MM.1S (cell line): Measurements from ENCODE around the gene RFX6.

ENCODE experiments used
- DNase-seq: peaks from one replicate; pipeline ENCODE4 v3.0.0-alpha.2; 2015
- H2AFZ ChIP-seq: fragments of 300-600 bp; sonication (generic); 2 replicates; pipeline ENCODE4 v1.6.0; 2016; ENCODE audit warnings: antibody characterized with exemption, low read length
- H3F3A ChIP-seq: fragments of 300-600 bp; sonication (generic); 2 replicates; pipeline ENCODE4 v1.6.1; 2016; ENCODE audit warnings: mild to moderate bottlenecking, antibody characterized with exemption, low read length, moderate library complexity, mixed read lengths; ENCODE audit not compliant: insufficient read depth
- H3K27ac ChIP-seq: fragments of 300-600 bp; sonication (generic); 2 replicates; pipeline ENCODE4 v1.5.1; 2016; ENCODE audit warnings: mild to moderate bottlenecking, low read length
- H3K27me3 ChIP-seq: fragments of 300-600 bp; sonication (generic); replicated peaks from 2 replicates; pipeline ENCODE4 v1.6.0; 2016; ENCODE audit warnings: low read length; ENCODE audit not compliant: insufficient read depth
- H3K36me3 ChIP-seq: fragments of 300-600 bp; sonication (generic); replicated peaks from 2 replicates; pipeline ENCODE4 v1.6.1; 2016; ENCODE audit warnings: mild to moderate bottlenecking, low read length, mixed read lengths; ENCODE audit not compliant: insufficient read depth
- H3K4me1 ChIP-seq: fragments of 300-600 bp; sonication (generic); 2 replicates; pipeline ENCODE4 v1.6.1; 2016; ENCODE audit warnings: low read length, mixed read lengths
- H3K4me2 ChIP-seq: fragments of 300-600 bp; sonication (generic); 2 replicates; pipeline ENCODE4 v1.6.0; 2016; ENCODE audit warnings: low read depth, low read length
- H3K4me3 ChIP-seq: fragments of 300-600 bp; sonication (generic); 2 replicates; pipeline ENCODE4 v1.5.1; 2016; ENCODE audit warnings: low read length, mixed read lengths
- H3K79me2 ChIP-seq: fragments of 300-600 bp; sonication (generic); 2 replicates; pipeline ENCODE4 v1.6.1; 2016; ENCODE audit warnings: mixed run types, low read length, mixed read lengths
- H3K9ac ChIP-seq: fragments of 300-600 bp; sonication (generic); 2 replicates; pipeline ENCODE4 v1.6.1; 2016; ENCODE audit warnings: low read length, mixed read lengths
- H3K9me2 ChIP-seq: fragments of 300-600 bp; sonication (generic); replicated peaks from 2 replicates; pipeline ENCODE4 v1.6.1; 2016; ENCODE audit warnings: mild to moderate bottlenecking, low read length, mixed read lengths; ENCODE audit not compliant: insufficient read depth
- H3K9me3 ChIP-seq: fragments of 300-600 bp; sonication (generic); replicated peaks from 2 replicates; pipeline ENCODE4 v1.6.1; 2016; ENCODE audit warnings: mild to moderate bottlenecking, low read length, mixed read lengths; ENCODE audit not compliant: insufficient read depth
- H4K20me1 ChIP-seq: fragments of 300-600 bp; sonication (generic); 2 replicates; pipeline ENCODE4 v1.6.1; 2016; ENCODE audit warnings: mild to moderate bottlenecking, low read length, moderate library complexity, mixed read lengths; ENCODE audit not compliant: insufficient read depth
- EZH2 ChIP-seq: fragments of 300-600 bp; sonication (generic); optimal IDR thresholded peaks from 2 replicates; pipeline ENCODE3; 2017; ENCODE audit warnings: low read depth, mild to moderate bottlenecking, antibody characterized with exemption, low read length, mixed read lengths
- EZH2phosphoT487 ChIP-seq: fragments of 300-600 bp; sonication (generic); IDR thresholded peaks from 2 replicates; pipeline ENCODE4 v1.6.1; 2018; ENCODE audit warnings: antibody characterized with exemption, low read length
- TF ChIP-seq, protein P1 (sequence below): fragments of 300-600 bp; sonication (generic); IDR thresholded peaks from 2 replicates; pipeline ENCODE4 v1.5.1; 2016; ENCODE audit warnings: antibody characterized with exemption, low read length, mixed read lengths

RFX6 gene

DNA sequence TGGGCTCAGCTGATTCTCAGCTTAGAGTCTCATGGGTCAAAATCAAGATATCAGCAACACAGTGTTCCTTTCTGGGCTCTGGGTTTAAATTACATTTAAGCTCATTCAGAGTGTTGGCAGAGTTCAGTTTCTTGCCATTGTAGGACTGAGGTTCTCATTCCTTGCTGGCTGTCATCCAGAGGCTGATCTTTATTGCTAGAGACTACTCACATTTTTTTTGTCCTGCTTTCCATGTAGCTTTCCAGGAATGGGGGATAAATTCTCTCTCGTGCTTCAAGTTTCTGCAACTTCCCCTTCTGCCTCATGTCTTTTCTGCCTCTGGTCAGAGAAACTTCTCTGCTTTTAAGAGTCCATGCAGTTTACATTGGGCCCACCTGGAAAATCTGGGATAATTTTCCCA, 86.9 kb downstream of the RFX6 start:
- Histone ChIP-seq H3K79me2 (no peaks in the 10 kb centered on the region), H3K36me3 (no peaks in the 10 kb centered on the region), H3K4me1 (no peaks in the 10 kb centered on the region), H3K9ac (no peak overlapping the region), H3K27me3 (no peaks in the 10 kb centered on the region), H3K9me2 (no peaks in the 10 kb centered on the region), H3F3A (no peaks in the 10 kb centered on the region), H3K27ac (no peak overlapping the region), H2AFZ (no peak overlapping the region), H3K9me3 (no peaks in the 10 kb centered on the region), H3K4me2 (no peak overlapping the region), H3K4me3 (no peak overlapping the region), H4K20me1 (no peaks in the 10 kb centered on the region)
- no peak for TF ChIP-seq EZH2
- TF ChIP-seq, protein P1, sequence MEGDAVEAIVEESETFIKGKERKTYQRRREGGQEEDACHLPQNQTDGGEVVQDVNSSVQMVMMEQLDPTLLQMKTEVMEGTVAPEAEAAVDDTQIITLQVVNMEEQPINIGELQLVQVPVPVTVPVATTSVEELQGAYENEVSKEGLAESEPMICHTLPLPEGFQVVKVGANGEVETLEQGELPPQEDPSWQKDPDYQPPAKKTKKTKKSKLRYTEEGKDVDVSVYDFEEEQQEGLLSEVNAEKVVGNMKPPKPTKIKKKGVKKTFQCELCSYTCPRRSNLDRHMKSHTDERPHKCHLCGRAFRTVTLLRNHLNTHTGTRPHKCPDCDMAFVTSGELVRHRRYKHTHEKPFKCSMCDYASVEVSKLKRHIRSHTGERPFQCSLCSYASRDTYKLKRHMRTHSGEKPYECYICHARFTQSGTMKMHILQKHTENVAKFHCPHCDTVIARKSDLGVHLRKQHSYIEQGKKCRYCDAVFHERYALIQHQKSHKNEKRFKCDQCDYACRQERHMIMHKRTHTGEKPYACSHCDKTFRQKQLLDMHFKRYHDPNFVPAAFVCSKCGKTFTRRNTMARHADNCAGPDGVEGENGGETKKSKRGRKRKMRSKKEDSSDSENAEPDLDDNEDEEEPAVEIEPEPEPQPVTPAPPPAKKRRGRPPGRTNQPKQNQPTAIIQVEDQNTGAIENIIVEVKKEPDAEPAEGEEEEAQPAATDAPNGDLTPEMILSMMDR: no peak
- no peak for TF ChIP-seq EZH2phosphoT487
- DNase-seq: no peak

DNA sequence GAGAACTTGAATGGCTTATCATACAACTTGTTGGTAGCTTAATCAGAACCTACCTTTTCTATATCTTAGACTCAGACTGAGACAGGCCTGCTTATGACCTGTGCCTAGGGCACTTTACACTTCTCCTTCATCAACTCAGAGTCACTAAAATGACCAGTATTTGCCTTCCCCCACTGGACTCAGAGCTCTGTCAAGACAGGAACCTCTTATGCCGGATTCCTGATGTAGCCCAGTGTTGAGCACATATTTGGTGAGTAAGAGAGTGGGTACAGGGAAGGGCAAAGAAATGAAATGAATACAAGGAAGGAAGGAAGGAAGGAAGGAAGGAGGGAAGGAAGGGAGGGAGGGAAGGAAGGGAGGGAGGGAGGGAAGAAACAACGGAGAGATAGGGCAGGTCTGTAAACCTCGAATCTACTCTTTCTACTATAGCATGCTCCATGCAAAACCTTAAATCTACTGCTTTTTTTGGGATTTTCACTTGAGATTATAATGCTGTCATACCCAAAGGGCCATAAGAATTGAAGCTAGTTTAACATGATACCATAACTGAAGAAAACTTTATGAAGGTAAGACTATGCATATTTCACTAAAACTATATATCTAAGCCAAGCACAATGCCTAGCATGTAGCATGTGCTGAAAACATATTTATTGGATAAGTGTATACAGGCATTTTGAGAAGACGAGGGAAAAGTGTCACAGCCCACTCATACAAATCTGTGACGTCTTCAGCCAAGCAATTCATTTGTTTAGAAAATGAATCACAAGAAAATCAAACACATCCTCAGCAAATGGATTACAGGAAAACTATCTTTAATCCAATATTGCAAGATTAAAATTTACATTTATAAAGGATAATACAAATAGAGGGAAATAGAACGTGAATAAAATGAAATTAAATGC, 89.9 kb downstream of the RFX6 start:
- Histone ChIP-seq H3K9ac (no peak overlapping the region), H2AFZ (no peak overlapping the region), H3F3A (no peaks in the 10 kb centered on the region), H3K79me2 (no peaks in the 10 kb centered on the region), H3K27ac (no peak overlapping the region), H3K4me2 (no peak overlapping the region), H4K20me1 (no peaks in the 10 kb centered on the region), H3K36me3 (no peaks in the 10 kb centered on the region), H3K9me3 (no peaks in the 10 kb centered on the region), H3K27me3 (no peaks in the 10 kb centered on the region), H3K4me3 (no peak overlapping the region), H3K9me2 (no peaks in the 10 kb centered on the region), H3K4me1 (no peaks in the 10 kb centered on the region)
- no peak for TF ChIP-seq EZH2phosphoT487
- TF ChIP-seq, protein P1: no peak
- no peak for TF ChIP-seq EZH2
- DNase-seq: no peak

DNA sequence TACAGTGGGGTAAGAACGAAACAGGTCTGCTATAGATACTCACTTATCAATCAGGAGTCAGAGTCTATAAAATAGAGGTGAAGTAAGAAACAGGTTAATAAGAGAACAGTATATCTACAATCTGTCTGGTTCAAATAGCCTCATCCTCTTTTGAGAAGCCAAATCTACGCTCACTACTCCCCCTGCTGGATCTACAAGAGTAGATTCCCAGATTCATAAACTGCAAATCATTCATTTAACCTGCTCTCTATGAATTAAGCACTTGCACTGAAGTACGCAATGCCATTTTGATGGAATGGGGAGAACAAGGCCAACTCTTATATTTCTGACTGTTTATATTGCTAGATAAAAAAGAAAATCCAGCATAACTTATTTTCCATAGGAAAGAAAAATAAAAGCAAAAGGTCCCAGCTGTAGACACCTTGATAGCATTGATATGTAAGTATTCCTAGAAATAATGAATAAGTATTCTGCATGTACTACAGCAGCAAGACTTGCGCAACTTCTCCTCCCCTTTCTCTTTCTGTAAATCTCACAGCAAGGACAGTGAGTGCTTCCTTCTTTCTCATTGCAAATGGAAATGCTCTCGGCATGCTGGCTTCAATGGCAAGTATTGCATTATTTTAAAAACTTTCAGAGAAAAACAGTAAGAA, 92.3 kb downstream of the RFX6 start:
- H3K9ac ChIP-seq: no peak overlapping the region
- no peak overlapping the region for H3K4me3 ChIP-seq
- TF ChIP-seq, protein P1: peak; percentile 70
- TF ChIP-seq EZH2phosphoT487 (no peak), EZH2 (no peak)

More for the DNA sequence above, 92.3 kb downstream of the RFX6 start:
- Histone ChIP-seq H3K79me2 (no peaks in the 10 kb centered on the region), H3K4me2 (no peak overlapping the region), H3K36me3 (no peaks in the 10 kb centered on the region), H4K20me1 (no peaks in the 10 kb centered on the region), H2AFZ (no peak overlapping the region), H3K27ac (no peak overlapping the region), H3K4me1 (no peaks in the 10 kb centered on the region), H3K27me3 (no peaks in the 10 kb centered on the region), H3K9me2 (no peaks in the 10 kb centered on the region), H3F3A (no peaks in the 10 kb centered on the region), H3K9me3 (no peaks in the 10 kb centered on the region)
- peak; percentile 60 for DNase-seq
